HepG2 (cell line): ENCODE results near the gene PACS2.

Experiments
- CCDC6 ChIP-seq: sonication (generic); formaldehyde crosslinking; IDR thresholded peaks from 2 replicates; pipeline ENCODE4 v1.8.1; 2022; ENCODE audit warnings: mild to moderate bottlenecking, missing genetic modification reagents, moderate library complexity
- CHD4 ChIP-seq: fragments of 200-600 bp; sonication (generic); IDR thresholded peaks from 2 replicates; pipeline ENCODE4 v1.7.0; 2017; ENCODE audit warnings: mild to moderate bottlenecking, low read length, borderline replicate concordance
- CSRNP2 ChIP-seq: sonication (generic); formaldehyde crosslinking; conservative IDR thresholded peaks from 2 replicates; pipeline ENCODE4 v1.8.0; 2022; ENCODE audit warnings: low read depth, missing genetic modification reagents
- ELF1 ChIP-seq: sonication (generic); formaldehyde crosslinking; IDR thresholded peaks from 2 replicates; pipeline ENCODE4 v1.4.0; 2020; ENCODE audit warnings: missing genetic modification reagents
- JUN ChIP-seq: sonication (generic); formaldehyde crosslinking; IDR thresholded peaks from 2 replicates; pipeline ENCODE4 v1.4.0; 2020; ENCODE audit warnings: mild to moderate bottlenecking, missing genetic modification reagents
- MZF1 ChIP-seq: sonication (generic); formaldehyde crosslinking; IDR thresholded peaks from 2 replicates; pipeline ENCODE4 v1.8.1; 2023; ENCODE audit warnings: mild to moderate bottlenecking, missing genetic modification reagents, borderline replicate concordance
- POLR2AphosphoS5 ChIP-seq: IDR thresholded peaks from 2 replicates; pipeline ENCODE4 v1.6.1; 2012; ENCODE audit warnings: low read depth, low read length
- PREB ChIP-seq: sonication (generic); formaldehyde crosslinking; IDR thresholded peaks from 2 replicates; pipeline ENCODE4 v1.4.0; 2020; ENCODE audit warnings: missing genetic modification reagents
- RBM22 ChIP-seq: fragments of 200-400 bp; formaldehyde crosslinking; optimal IDR thresholded peaks from 2 replicates; pipeline ENCODE3; 2017; ENCODE audit warnings: mild to moderate bottlenecking, low read length, moderate library complexity
- REST ChIP-seq, 2 experiments: IDR thresholded peaks; 2 replicates each; pipeline ENCODE4 v1.6.1; 2011 to 2012; ENCODE audit warnings: low read length in 2 of 2, borderline replicate concordance in 1 of 2, low read depth in 1 of 2, mild to moderate bottlenecking in 1 of 2, moderate library complexity in 1 of 2
- ZFP36 ChIP-seq: fragments of 150-350 bp; IDR thresholded peaks from 2 replicates; pipeline ENCODE4 v1.6.1; 2018; ENCODE audit warnings: borderline replicate concordance, low read length, low read depth; ENCODE audit not compliant: partially characterized antibody
- ZNF24 ChIP-seq: fragments of 450-650 bp; IDR thresholded peaks from 2 replicates; pipeline ENCODE4 v1.6.1; 2017; ENCODE audit warnings: antibody characterized with exemption, mild to moderate bottlenecking
- ZNF629 ChIP-seq: sonication (generic); formaldehyde crosslinking; conservative IDR thresholded peaks from 2 replicates; pipeline ENCODE4 v1.5.0; 2020; ENCODE audit warnings: missing genetic modification reagents

GRCh38 chr14:105425823-105426247, 111.3 kb downstream of the PACS2 start:
- TF ChIP-seq REST (IDR thresholded peaks at IDR 0.05; ENCODE audit: borderline replicate concordance in 1 of 2, low read depth in 1 of 2, low read length in 2 of 2) (no peak), CHD4 (no peak), MZF1 (CRISPR knock-in tag) (no peak), ZFP36 (no peak), JUN (CRISPR knock-in tag) (no peak), CCDC6 (no peak), RBM22 (no peak), CSRNP2 (CRISPR knock-in tag) (no peak), PREB (no peak), POLR2AphosphoS5 (no peak), ZNF629 (no peak), ZNF24 (no peak), ELF1 (no peak)
